IPS DF 6.9 (cell line): ENCODE data around the gene ZNF763.
"Not testable (repeated sequence)": the region's sequence is repeated elsewhere in the genome, so short reads cannot be mapped to it uniquely, and the experiment has no call there.

Experiments
- DNase-seq: peaks from one replicate; pipeline ENCODE4 v3.0.0-alpha.2; 2013; ENCODE audit warnings: low read depth, low spot score
- H3K27ac ChIP-seq: one replicate; pipeline ENCODE4 v1.5.1; 2013; ENCODE audit warnings: low read length, control low read depth
- H3K27me3 ChIP-seq: 2 replicates; pipeline ENCODE4 v1.6.1; 2013; ENCODE audit warnings: mild to moderate bottlenecking, low read length; ENCODE audit not compliant: control insufficient read depth, insufficient read depth
- H3K36me3 ChIP-seq: 2 replicates; pipeline ENCODE4 v1.6.1; 2013; ENCODE audit warnings: low read length; ENCODE audit not compliant: control insufficient read depth, insufficient read depth
- H3K4me1 ChIP-seq: 2 replicates; pipeline ENCODE4 v1.6.1; 2013; ENCODE audit warnings: low read length; ENCODE audit not compliant: control insufficient read depth, insufficient read depth
- H3K4me3 ChIP-seq: 2 replicates; pipeline ENCODE4 v1.5.1; 2013; ENCODE audit warnings: mild to moderate bottlenecking, low read length
- H3K9me3 ChIP-seq: 2 replicates; pipeline ENCODE4 v1.6.1; 2013; ENCODE audit warnings: low read length, inconsistent platforms; ENCODE audit not compliant: control insufficient read depth, insufficient read depth
- WGBS: extraction: QIAGEN DNeasy Blood & Tissue Kit; methylation state at CpG from one replicate; pipeline ENCODE4 v1.1.7; 2013; ENCODE audit warnings: mixed read lengths, missing lambda C conversion rate; ENCODE audit not compliant: insufficient read length, insufficient coverage; 5-methylcytosine and 5-hydroxymethylcytosine counted together

The ZNF763 gene

DNA sequence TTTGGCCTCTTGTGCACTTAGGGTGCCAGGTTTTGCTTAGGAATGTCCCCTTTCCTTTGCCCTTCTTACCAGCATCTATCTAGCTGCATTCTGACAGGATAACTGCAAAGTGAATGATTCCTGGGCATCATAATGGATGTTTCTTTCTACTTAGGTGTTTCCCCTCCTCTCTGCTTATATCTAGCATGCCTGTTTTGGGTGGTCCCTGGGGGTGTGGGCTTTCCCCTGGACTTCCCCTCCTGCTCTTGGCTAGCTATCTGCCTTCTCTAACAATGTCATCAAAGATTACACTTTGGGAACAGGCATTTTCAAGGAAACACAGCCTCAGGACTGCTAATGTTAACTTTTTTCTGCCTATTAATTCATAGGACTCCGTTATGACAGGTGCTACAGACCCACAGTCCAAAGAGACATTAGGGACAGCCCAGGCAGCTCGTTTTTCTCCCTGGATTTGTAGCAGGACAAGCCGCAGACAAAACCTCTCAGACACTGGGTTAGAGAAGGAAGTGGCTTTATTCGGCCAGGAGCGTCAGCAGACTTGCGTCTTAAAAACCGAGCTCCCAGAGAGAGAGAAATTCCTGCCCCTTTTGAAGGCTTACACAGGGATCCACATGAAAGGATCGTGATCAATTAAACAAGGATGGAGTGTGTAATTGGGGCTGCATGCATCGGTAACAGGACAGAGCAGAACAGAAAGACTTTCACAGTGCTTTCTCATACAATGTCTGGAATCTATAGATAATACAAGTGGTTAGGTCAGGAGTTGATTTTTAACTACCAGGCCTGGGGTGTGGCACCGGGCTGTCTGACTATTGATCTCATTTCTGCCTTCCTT lies 22.6 kb upstream of the ZNF763 start:
- Histone ChIP-seq H3K27me3 (no peaks in the 10 kb centered on the region), H3K36me3 (no peaks in the 10 kb centered on the region; the same call in 1 of the 2 replicates), H3K27ac (no peak overlapping the region), H3K4me1 (no peaks in the 10 kb centered on the region), H3K9me3 (peaks cover 19% of the 10 kb centered on the region), H3K4me3 (no peak overlapping the region)
- WGBS = no CpG with 5 or more reads among the region's 10 CpGs
- no peak for DNase-seq

DNA sequence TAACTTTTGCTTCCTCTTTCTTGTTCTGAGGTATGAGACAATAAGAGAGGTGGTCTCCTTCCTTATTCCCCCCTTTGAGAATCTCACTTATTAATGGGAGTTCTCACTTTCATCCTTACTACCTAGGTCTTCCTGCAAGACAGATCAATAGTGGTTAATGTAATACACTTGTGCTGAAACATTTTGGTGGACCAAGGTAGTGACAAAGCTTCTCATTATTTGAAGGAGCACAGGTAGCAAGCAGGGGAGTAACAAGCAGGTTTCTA lies 22.1 kb upstream of the ZNF763 start:
- no peaks in the 10 kb centered on the region for H3K4me1 ChIP-seq
- H3K27ac ChIP-seq = no peak overlapping the region
- no peaks in the 10 kb centered on the region for H3K27me3 ChIP-seq
- H3K36me3 ChIP-seq = peaks cover 3% of the 10 kb centered on the region; the same call in 1 of the 2 replicates
- H3K9me3 ChIP-seq = peaks cover 21% of the 10 kb centered on the region
- no peak overlapping the region for H3K4me3 ChIP-seq
- no peak for DNase-seq

DNA sequence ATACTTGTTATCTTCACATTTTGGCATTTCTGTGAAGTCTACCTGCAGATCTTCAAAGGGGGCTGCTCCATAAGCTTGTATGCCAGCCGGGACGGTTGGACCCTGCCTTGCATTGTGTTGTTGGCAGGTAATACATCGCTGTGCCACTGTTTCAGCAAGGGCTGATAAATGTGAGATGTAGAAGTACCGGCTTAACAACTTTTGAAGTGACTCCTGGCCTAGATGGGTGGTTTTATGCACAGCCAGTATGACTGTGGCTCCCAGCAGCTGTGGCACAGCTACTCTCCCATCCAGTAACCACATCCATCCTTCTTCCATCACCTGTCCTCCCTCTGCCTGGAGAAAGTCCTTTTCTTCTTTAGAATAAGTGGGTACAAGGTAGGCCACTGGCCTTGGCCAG lies 20.2 kb upstream of the ZNF763 start:
- no peak for DNase-seq
- Histone ChIP-seq H3K27ac (no peak overlapping the region), H3K4me3 (no peak overlapping the region), H3K9me3 (peaks cover 26% of the 10 kb centered on the region), H3K36me3 (peaks cover 14% of the 10 kb centered on the region; the same call in 1 of the 2 replicates), H3K27me3 (no peaks in the 10 kb centered on the region), H3K4me1 (no peaks in the 10 kb centered on the region)
- WGBS = no CpG with 5 or more reads among the region's 4 CpGs

DNA sequence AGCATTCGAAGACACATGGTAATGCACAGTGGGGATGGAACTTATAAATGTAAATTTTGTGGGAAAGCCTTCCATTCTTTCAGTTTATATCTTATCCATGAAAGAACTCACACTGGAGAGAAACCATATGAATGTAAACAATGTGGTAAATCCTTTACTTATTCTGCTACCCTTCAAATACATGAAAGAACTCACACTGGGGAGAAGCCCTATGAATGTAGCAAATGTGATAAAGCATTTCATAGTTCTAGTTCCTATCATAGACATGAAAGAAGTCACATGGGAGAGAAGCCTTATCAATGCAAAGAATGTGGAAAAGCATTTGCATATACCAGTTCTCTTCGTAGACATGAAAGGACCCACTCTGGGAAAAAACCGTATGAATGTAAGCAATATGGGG lies 16.2 kb upstream of the ZNF763 start:
- Histone ChIP-seq H3K27me3 (no peaks in the 10 kb centered on the region), H3K36me3 (peaks cover 22% of the 10 kb centered on the region; the same call in 1 of the 2 replicates), H3K4me3 (no peak overlapping the region), H3K9me3 (peaks cover 32% of the 10 kb centered on the region), H3K27ac (no peak overlapping the region), H3K4me1 (no peaks in the 10 kb centered on the region)
- no CpG with 5 or more reads among the region's 3 CpGs for WGBS
- DNase-seq = no peak

DNA sequence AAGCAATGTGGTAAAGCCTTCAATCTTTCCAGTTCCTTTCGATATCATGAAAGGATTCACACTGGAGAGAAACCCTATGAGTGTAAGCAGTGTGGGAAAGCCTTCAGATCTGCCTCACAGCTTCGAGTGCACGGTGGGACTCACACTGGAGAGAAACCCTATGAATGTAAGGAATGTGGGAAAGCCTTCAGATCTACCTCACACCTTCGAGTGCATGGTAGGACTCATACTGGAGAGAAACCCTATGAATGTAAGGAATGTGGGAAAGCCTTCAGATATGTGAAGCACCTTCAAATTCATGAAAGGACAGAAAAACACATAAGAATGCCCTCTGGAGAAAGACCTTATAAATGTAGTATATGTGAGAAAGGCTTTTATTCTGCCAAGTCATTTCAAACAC lies 15.6 kb upstream of the ZNF763 start:
- no peaks in the 10 kb centered on the region for H3K4me1 ChIP-seq
- no peak overlapping the region for H3K27ac ChIP-seq
- no peak overlapping the region for H3K4me3 ChIP-seq
- peaks cover 30% of the 10 kb centered on the region for H3K9me3 ChIP-seq
- H3K36me3 ChIP-seq = peaks cover 22% of the 10 kb centered on the region; the same call in 1 of the 2 replicates
- no peaks in the 10 kb centered on the region for H3K27me3 ChIP-seq
- no peak for DNase-seq
- no CpG with 5 or more reads among the region's 4 CpGs for WGBS

DNA sequence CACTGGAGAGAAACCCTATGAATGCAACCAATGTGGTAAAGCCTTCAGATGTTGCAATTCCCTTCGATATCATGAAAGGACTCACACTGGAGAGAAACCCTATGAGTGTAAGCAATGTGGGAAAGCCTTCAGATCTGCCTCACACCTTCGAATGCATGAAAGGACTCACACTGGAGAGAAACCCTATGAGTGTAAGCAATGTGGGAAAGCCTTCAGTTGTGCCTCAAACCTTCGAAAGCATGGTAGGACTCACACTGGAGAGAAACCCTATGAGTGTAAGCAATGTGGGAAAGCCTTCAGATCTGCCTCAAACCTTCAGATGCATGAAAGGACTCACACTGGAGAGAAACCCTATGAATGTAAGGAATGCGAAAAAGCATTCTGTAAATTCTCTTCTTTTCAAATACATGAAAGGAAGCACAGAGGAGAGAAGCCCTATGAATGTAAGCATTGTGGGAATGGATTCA lies 15.2 kb upstream of the ZNF763 start:
- not testable (repeated sequence) for H3K4me3 ChIP-seq, DNase-seq, H3K27ac ChIP-seq, H3K27me3 ChIP-seq, H3K4me1 ChIP-seq
- H3K9me3 ChIP-seq = peaks cover 26% of the 10 kb centered on the region
- H3K36me3 ChIP-seq = peaks cover 22% of the 10 kb centered on the region; the same call in 1 of the 2 replicates
- no CpG with 5 or more reads among the region's 4 CpGs for WGBS

DNA sequence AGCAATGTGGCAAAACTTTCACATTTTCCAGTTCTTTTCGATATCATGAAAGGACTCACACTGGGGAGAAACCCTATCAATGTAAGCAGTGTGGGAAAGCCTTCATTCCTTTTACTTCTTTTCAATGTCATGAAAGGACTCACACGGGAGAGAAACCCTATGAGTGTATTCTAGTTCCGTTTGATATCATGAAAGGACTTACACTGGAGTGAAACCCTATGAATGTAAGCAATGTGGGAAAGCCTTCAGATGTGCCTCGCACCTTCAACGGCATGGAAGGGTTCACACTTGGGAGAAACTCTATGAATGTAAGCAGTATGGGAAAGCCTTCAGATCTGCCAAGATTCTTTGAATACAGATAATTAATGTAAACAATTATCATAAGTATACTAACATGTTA lies 14.5 kb upstream of the ZNF763 start:
- H3K27ac ChIP-seq = no peak overlapping the region
- H3K9me3 ChIP-seq = peaks cover 23% of the 10 kb centered on the region
- H3K4me3 ChIP-seq = no peak overlapping the region
- no CpG with 5 or more reads among the region's 5 CpGs for WGBS
- no peaks in the 10 kb centered on the region for H3K27me3 ChIP-seq
- H3K36me3 ChIP-seq = peaks cover 22% of the 10 kb centered on the region; the same call in 1 of the 2 replicates
- DNase-seq = no peak
- no peaks in the 10 kb centered on the region for H3K4me1 ChIP-seq

DNA sequence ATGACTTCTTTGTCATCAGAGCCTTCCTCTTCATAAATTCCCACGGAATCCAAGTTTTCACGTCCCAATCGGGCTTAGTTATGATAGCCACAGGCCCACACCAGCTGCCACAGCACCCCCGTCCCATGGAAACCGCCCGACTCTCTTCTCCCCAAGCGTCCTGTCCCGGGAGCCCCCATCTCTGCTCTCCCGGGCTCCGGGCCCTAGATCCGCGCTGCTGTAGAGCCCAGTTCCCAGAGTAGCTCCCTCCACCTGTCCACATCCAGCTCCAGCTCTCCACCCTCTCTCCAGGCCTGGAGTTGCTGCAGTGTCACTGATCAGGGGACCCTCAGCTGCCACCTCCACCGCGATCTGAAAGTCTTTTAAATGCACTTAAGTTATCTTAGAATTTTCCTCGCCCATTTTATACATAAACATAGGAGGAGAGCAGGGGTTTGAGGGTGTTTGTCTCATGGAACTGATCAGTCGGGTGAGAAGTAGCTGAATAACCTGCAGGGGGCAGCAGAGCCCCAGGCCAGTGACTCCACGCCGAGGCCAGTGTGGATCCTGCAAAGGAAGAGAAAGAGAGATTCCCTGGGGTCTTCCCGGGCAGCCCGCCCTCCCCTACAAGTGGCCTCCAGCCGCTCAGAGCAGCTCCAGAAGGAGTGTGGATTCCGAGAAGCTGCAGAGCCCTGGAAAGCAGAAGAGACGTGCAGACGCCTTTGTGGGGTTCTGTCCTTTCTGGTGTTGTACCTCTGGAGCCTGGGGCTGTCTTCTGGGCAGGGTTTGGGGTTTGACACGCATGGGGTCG lies 1.1 kb upstream of the ZNF763 start:
- WGBS = no CpG with 5 or more reads among the region's 26 CpGs
- DNase-seq = peak; percentile 61

DNA sequence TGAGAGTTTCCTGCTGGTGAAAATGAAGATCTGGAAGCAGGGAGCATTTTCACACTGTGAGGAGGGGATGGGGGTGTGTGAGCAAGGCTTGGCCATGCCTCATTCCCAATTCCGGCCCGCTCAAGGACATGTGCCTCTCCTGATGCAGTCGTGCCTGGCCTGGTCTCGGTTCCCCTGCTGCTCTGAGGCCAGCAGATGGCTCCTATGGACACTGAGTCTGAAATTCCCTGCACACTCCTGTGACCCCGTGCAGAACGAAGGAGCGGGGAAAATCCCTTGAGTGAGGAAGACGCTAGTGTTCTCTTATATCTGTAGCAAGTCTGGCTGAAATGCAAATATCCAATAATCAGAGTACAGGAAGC lies 363 bp upstream of the ZNF763 start:
- no CpG with 5 or more reads among the region's 8 CpGs for WGBS
- peaks cover 2% of the 10 kb centered on the region; the same call in 1 of the 2 replicates for H3K4me1 ChIP-seq
- no peak for DNase-seq
- no peaks in the 10 kb centered on the region for H3K36me3 ChIP-seq
- H3K27ac ChIP-seq = no peak overlapping the region
- no peaks in the 10 kb centered on the region for H3K9me3 ChIP-seq
- no peaks in the 10 kb centered on the region for H3K27me3 ChIP-seq
- H3K4me3 ChIP-seq = no peak overlapping the region; the same call in 1 of the 2 replicates

More for the DNA sequence above, 1.1 kb upstream of the ZNF763 start:
- Histone ChIP-seq H3K27ac (no peak overlapping the region), H3K9me3 (no peaks in the 10 kb centered on the region), H3K36me3 (no peaks in the 10 kb centered on the region), H3K4me1 (peaks cover 2% of the 10 kb centered on the region; the same call in 1 of the 2 replicates), H3K27me3 (no peaks in the 10 kb centered on the region), H3K4me3 (no peak overlapping the region)

DNA sequence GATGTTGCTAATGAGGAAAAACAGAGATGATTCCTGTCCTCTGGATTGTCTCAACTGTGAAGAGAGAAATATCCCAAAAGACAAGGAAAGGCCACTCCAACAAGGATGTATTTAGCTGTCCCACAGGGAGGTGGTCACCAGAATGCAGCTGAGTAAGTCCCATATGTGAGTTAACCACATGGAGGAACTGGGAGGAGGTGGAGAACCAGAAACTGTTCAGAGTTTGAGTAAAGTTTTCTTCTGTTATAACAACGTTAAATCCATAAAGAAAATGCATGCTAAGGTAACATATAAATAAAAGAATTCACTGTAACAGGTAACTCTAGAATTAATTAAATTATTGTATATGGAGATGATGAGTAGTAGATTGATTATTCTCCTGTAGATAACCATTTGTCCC lies 5.3 kb downstream of the ZNF763 start:
- Histone ChIP-seq H3K36me3 (no peaks in the 10 kb centered on the region), H3K27me3 (no peaks in the 10 kb centered on the region), H3K27ac (no peak overlapping the region), H3K4me3 (no peak overlapping the region), H3K9me3 (no peaks in the 10 kb centered on the region), H3K4me1 (no peaks in the 10 kb centered on the region)
- no peak for DNase-seq
- WGBS = no CpG with 5 or more reads among the region's 1 CpG
